Measurements from ENCODE around the gene CNTNAP2.

DNA sequence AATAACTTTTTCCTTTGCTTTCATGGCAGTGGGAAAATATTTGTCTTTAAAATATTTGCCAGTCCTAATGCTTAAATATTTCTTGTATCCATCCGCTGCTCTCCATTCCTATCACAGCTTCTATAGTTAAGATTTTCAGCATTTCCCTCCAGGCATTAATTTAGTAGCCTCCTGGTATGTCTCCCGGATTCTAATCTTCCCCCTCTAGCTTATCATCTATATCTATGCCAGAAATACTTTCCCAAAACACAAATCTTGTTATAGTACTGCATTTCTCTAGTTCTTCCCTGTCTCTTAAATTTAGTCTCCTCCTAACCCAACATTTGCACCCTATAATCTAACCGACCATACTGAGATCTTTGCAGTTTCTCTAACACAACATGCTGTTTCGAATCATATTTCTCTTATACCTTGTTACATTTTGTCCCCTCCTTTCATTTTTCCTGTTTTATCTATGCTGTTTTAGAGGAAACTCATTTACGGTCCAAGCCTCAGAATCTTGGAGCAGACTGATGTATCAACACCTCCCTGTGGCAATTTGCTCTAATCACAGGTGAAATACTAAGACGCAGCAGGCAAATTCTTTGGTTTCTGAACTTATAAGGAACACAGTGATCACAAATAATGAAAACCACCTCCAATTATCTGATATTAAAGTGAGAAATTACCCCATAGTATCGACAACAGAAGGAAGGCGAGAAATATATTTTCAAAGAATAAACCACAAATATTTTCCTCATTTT, 10.3 kb downstream of the CNTNAP2 start:
- TF ChIP-seq, protein P1, sequence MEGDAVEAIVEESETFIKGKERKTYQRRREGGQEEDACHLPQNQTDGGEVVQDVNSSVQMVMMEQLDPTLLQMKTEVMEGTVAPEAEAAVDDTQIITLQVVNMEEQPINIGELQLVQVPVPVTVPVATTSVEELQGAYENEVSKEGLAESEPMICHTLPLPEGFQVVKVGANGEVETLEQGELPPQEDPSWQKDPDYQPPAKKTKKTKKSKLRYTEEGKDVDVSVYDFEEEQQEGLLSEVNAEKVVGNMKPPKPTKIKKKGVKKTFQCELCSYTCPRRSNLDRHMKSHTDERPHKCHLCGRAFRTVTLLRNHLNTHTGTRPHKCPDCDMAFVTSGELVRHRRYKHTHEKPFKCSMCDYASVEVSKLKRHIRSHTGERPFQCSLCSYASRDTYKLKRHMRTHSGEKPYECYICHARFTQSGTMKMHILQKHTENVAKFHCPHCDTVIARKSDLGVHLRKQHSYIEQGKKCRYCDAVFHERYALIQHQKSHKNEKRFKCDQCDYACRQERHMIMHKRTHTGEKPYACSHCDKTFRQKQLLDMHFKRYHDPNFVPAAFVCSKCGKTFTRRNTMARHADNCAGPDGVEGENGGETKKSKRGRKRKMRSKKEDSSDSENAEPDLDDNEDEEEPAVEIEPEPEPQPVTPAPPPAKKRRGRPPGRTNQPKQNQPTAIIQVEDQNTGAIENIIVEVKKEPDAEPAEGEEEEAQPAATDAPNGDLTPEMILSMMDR (conservative IDR thresholded peaks at IDR 0.05; ENCODE audit: low read depth, low read length), result no peak
- TF ChIP-seq RCOR1 (IDR thresholded peaks at IDR 0.05; ENCODE audit: insufficient replicate concordance, low read length) (no peak), POLR2A (IDR thresholded peaks at IDR 0.05; ENCODE audit: low read depth, low read length) (no peak), SMC3 (IDR thresholded peaks at IDR 0.05; ENCODE audit: low read depth, low read length) (no peak), RAD21 (IDR thresholded peaks at IDR 0.05; ENCODE audit: low read length) (no peak)
